Panc1 (cell line): Measurements from ENCODE around the gene GSTA5. TPM values are rescaled to one million over a fixed set of nuclear protein-coding genes. Genes with fewer than 3 reads are reported as not detected.
"Not testable (repeated sequence)": the region's sequence is repeated elsewhere in the genome, so short reads cannot be mapped to it uniquely, and the experiment has no call there.

Experiments used
- ATAC-seq: fragments of 200-7000 bp; cut with Tn5 transposase; 2 replicates; pipeline ENCODE4 v1.9.1; 2020; ENCODE audit warnings: mild to moderate bottlenecking, moderate library complexity
- BruUV-seq: library from RNA; stranded (reverse); fragments of 400-500 nt; replicated peaks from 2 replicates; lab custom pipeline; 2021; lab: Mats Ljungman, UMichigan
- CTCF ChIA-PET: fragments of 300-600 bp; sonication (Branson Sonifier 250); formaldehyde crosslinking; loops from one replicate; lab custom pipeline; 2022; ENCODE audit warnings: antibody characterized with exemption; lab: Charles Lee
- POLR2A ChIA-PET: fragments of 300-600 bp; sonication (Branson Sonifier 250); formaldehyde crosslinking; loops from one replicate; lab custom pipeline; 2022; ENCODE audit warnings: antibody characterized with exemption; lab: Charles Lee
- DNase-seq: peaks from one replicate; pipeline ENCODE4 v3.0.0-alpha.2; 2010; ENCODE audit warnings: low read depth, low spot score
- H3K27ac ChIP-seq: 2 replicates; pipeline ENCODE4 v1.5.1; 2011; ENCODE audit warnings: mild to moderate bottlenecking, low read length, inconsistent platforms
- H3K27me3 ChIP-seq: fragments of 200-500 bp; sonication (Bioruptor generic); 2 replicates; pipeline ENCODE4 v1.6.0; 2014; ENCODE audit warnings: low read length, inconsistent platforms; ENCODE audit not compliant: control insufficient read depth, insufficient read depth
- H3K36me3 ChIP-seq: fragments of 200-500 bp; sonication (Bioruptor generic); 2 replicates; pipeline ENCODE4 v1.5.1; 2014; ENCODE audit warnings: inconsistent platforms, mild to moderate bottlenecking, low read length, moderate library complexity; ENCODE audit not compliant: control insufficient read depth, insufficient read depth
- H3K4me1 ChIP-seq: 2 replicates; pipeline ENCODE4 v1.5.1; 2011; ENCODE audit warnings: inconsistent platforms, mild to moderate bottlenecking, low read length, moderate library complexity; ENCODE audit not compliant: control insufficient read depth, insufficient read depth
- H3K4me3 ChIP-seq, 2 experiments: 2 replicates each; pipeline ENCODE4 v1.5.1; 2011 to 2012; ENCODE audit warnings: low read depth in 2 of 2, low read length in 2 of 2, mild to moderate bottlenecking in 2 of 2, inconsistent platforms in 1 of 2, moderate library complexity in 1 of 2
- H3K9me3 ChIP-seq: fragments of 200-500 bp; sonication (Bioruptor generic); 2 replicates; pipeline ENCODE4 v1.5.1; 2014; ENCODE audit warnings: low read depth, mild to moderate bottlenecking, inconsistent platforms, low read length, moderate library complexity; ENCODE audit not compliant: control insufficient read depth, insufficient read depth
- CTCF ChIP-seq: fragments of 450-650 bp; IDR thresholded peaks from 2 replicates; pipeline ENCODE4 v1.5.1; 2017; ENCODE audit warnings: mild to moderate bottlenecking
- POLR2AphosphoS5 ChIP-seq: IDR thresholded peaks from 2 replicates; pipeline ENCODE4 v1.6.1; 2012; ENCODE audit warnings: mild to moderate bottlenecking, low read depth, low read length, moderate library complexity
- REST ChIP-seq, 2 experiments: IDR thresholded peaks; 2 replicates each; pipeline ENCODE4 v1.6.1; 2011 to 2012; ENCODE audit warnings: low read depth in 2 of 2, control low read depth in 1 of 2, low read length in 1 of 2, mild to moderate bottlenecking in 1 of 2, moderate library complexity in 1 of 2; ENCODE audit not compliant: insufficient read depth in 1 of 2
- SIN3A ChIP-seq: IDR thresholded peaks from 2 replicates; pipeline ENCODE4 v1.6.1; 2012; ENCODE audit warnings: low read depth, mild to moderate bottlenecking, low read length, moderate library complexity, borderline replicate concordance; ENCODE audit not compliant: insufficient read depth
- TCF7L2 ChIP-seq: IDR thresholded peaks from 2 replicates; pipeline ENCODE4 v1.6.1; 2011; ENCODE audit warnings: mild to moderate bottlenecking, low read depth, low read length, inconsistent platforms
- in situ Hi-C: cut with HindIII; loops from 2 replicates; pipeline ENCODE4 v1.10.0; 2016; ENCODE audit warnings: low sequenced_read_pairs, low pct_unique_long_range_greater_than_20kb
- intact Hi-C: fragments of 100-400 bp; cut with micrococcal nuclease; formaldehyde crosslinking; loops from one replicate; pipeline ENCODE4 v1.10.0; 2022; ENCODE audit not compliant: unreplicated experiment
- total RNA-seq: library from RNA; stranded (reverse); gene quantifications from one replicate; pipeline ENCODE4 v1.2.1, GENCODE V29; 2021; ENCODE audit not compliant: unreplicated experiment

Gene GSTA5
- total RNA-seq, 1 experiment from 2014 or later: not detected

GRCh38 chr6:52871621-52872020, 31.0 kb upstream of the GSTA5 start:
- H3K27ac ChIP-seq: no peak overlapping the region
- TF ChIP-seq REST (IDR thresholded peaks at IDR 0.05; ENCODE audit: insufficient read depth in 1 of 2, low read depth in 2 of 2, low read length in 1 of 2): no peak
- no peak for TF ChIP-seq CTCF
- no peak for TF ChIP-seq TCF7L2
- no peak for TF ChIP-seq SIN3A
- no peak for TF ChIP-seq POLR2AphosphoS5
- CTCF ChIA-PET: no interaction called here
- POLR2A ChIA-PET: no interaction called here
- intact Hi-C loops (no loop called here), in situ Hi-C loops (no loop called here)
- H3K9me3 ChIP-seq: no peaks in the 10 kb centered on the region
- H3K4me3 ChIP-seq: no peak overlapping the region
- H3K27me3 ChIP-seq: no peaks in the 10 kb centered on the region
- no peak for ATAC-seq
- no peak for DNase-seq
- H3K4me1 ChIP-seq: no peaks in the 10 kb centered on the region
- BruUV-seq: no TSS peak
- no peaks in the 10 kb centered on the region for H3K36me3 ChIP-seq

DNA sequence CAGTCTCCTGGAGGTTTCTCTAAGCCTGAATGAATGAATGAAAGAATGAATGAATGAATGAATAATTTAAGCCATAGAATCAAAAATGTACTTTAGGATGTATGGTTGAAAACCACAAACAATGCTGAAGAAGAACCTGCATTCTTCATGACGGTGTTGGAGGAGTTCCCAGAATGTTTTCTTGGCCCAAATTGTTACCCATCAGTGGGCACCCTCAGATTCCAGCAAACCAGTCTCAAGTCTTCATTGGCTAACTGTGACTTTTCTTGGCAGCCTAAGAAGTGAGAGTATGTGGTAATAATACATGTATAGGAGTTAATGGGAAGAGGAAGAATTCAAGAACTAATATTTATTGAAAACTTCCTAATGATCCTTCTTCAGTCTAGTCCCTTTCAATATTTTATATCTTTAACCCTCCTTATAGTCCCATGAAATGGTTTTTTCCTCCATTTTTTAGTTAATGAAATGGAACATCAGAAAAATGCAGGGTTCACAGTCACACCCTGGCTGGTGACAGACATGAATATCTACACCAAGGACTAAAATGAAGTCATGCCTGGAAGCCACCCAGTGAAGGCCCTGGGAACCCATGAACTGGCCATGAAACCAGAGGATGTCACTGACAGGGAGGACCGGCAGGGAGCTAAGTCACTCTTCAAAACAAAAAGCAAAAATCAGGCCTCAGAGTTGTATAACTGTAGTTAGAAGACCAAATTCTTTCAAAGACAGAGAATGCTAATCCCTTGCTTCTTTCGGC, 29.9 kb upstream of the GSTA5 start:
- in situ Hi-C loops, H3K36me3 ChIP-seq, H3K9me3 ChIP-seq, H3K27ac ChIP-seq, H3K4me3 ChIP-seq, BruUV-seq, DNase-seq, CTCF ChIA-PET, H3K27me3 ChIP-seq, POLR2A ChIA-PET, H3K4me1 ChIP-seq, intact Hi-C loops, ATAC-seq: not testable (repeated sequence)

- BruUV-seq, POLR2A ChIA-PET, H3K4me3 ChIP-seq, H3K4me1 ChIP-seq, H3K36me3 ChIP-seq, DNase-seq, ATAC-seq, in situ Hi-C loops, intact Hi-C loops, H3K27ac ChIP-seq, H3K27me3 ChIP-seq, H3K9me3 ChIP-seq: not testable (repeated sequence)
- CTCF ChIA-PET: interaction anchor here (0.6 kb wide), 1 partner anchor 20 kb away, joined by 3 read pairs; no protein-coding TSS in a partner anchor
Observed at GRCh38 chr6:52868899-52869298, 28.3 kb upstream of the GSTA5 start.
